Measurements from ENCODE around the gene COLEC12.

COLEC12 gene

DNA sequence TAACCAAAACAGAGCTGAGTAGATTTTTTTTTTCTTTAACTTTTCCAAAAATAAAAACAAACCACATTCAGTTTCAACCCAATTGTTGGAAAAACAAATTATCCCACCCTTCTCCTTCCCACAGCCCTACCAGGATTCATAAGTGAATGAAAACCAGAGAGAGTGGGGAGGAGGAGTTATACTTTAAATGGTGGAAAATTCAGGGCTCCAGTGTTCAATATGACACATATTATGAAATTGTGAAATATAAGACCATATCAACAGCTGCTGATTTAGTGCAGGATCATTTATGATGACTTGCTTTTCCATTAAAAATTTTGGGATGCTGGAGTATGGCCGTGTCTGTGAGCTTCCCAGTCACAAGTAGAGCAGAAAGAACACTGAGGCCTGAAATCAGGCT is 26.7 kb downstream of the COLEC12 start:
- DNase-seq, result no peak

DNA sequence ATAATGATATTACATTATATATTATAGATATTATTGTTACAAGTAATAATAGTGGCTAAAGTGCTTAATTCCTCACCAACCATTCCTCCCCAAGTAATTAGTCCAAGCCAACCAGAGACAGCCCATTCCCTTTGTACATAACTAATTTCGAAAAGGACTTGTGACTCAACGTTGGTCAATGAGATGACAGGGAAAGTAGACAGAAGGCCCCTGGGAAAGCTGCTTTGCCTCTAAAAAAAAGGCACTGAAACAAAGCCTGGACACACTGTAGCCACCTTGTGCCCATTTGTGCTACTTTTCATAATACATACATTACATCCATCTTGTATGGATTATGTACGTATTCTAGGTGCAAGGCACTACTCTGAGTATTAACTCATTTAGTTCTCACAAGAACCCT is 28.8 kb downstream of the COLEC12 start:
- no peak for DNase-seq

DNA sequence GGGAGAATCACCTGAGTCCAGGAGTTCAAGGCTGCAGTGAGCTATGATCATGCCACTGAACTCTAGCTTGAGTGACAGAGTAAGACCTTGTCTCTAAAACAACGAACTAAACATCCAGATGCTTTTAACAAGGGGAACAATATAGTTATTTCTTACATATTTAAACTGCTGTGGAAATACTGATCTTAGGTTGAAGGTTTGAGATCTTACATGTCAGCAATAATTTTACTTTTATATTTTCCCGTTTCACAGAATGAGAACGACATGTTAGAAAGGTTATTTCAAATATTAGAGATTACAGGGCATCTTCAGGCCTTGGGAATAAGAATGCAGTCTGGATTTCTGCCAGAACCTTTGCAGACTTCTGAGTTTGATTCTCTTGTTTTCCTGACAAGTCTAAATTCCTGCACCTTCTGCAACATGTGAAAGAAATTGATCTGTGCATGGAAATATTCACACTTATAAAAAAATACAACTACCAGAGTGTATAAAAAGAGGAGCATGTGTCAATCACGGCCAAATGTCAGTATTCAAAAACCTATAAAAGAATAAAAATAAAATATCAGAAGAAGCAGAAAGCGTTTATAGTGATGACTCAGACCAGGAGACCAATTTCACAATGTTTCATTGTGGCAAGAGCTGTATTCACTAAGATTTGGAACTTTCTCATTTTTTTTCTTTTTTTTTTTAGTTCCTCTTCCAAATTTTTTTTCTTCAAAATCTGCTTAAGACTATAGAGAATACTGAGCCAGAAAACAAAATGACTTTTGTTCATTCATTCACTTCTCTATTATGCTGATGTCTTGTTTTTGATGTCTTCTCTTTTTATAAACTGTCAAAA is 29.6 kb downstream of the COLEC12 start:
- no peak for DNase-seq

DNA sequence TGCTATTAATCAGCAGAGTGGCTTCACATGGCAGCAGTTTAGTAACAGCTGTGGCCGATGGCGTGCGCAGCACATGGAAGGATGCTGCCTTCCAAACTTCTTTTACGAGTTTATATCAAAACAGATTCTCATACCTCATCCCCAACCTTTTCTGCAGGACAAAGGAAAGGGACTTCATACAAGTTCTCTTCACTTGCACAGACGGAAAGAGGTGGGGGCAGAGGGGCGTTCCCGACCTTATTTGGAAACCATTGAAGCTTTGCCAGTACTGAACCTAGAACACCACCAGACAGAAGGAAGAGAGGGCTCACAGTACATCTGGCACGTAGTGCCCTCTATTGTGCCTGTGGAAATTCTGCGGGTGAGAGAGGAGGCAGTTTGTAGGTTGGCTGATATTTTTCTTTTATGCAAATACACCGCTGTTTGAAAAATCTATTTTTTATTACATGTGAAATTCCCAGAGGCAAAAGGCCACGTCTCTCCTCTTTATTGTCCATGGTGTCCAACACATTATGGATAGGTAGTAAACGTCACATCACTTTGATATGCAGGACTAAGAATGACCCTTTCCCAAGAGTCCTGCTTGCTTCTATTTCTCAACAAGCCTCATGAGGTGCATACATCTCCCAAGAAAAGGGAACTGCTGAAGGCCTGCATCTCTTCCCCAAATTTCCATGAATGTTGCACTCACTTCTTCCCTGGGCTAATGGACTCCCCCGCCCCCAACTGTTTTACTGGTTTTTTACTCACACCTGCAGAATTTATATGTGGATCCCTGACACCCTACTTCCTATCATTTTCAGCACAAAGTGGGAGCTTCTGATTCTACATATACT is 31.3 kb downstream of the COLEC12 start:
- peak; percentile 7 for DNase-seq

DNA sequence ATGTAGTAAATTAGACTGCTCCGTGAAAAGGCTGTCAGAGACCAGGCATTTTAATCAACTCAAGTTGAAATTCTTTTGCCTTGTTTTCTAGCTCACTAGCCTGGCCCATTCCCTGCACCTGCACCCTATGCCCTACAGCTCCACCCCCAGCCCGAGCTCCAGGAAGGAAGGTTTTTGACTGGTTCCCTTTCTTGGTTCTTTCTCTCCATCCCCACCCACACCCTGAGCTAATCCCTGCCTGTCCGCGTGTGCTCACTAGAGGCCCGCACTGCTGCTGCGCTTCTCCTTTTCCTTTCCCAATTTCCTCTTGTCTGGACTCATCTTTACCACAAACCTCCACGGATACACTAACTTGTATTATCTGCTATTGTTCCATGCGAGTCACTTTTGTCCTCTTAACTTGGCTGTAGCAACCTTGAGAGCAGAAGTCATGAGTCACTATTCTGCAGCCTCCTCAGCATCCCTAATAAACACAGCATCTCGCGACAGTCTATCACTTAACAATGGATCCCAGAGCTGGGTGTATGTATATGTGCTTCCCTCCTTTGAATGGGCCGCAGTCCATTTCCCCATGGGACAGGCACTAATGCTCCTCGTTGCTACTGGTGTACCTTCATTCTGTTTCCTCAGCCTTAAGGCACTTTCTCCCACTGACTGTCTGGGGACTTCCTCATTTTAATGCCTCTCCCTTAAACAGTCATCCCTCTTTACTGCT is 36.5 kb downstream of the COLEC12 start:
- no peak for DNase-seq

DNA sequence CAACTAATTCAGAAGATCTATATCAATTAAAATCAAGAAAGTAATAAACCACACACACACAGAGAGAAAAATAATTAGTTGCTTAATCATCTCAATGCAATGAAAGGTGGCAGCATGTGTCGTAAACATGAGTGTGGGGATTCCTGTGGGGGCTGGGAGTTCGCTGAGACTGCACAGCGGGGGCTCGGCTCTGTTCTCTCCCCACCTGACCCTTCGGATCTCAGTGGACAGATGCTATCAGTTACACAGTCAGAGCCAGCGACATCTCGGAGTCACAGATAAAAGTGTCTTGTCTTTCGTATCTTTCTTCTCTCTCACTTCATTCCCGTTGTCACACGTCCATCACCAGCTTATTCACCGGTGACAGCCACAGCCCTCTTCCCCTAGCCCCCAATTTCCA is 37.1 kb downstream of the COLEC12 start:
- no peak for DNase-seq

DNA sequence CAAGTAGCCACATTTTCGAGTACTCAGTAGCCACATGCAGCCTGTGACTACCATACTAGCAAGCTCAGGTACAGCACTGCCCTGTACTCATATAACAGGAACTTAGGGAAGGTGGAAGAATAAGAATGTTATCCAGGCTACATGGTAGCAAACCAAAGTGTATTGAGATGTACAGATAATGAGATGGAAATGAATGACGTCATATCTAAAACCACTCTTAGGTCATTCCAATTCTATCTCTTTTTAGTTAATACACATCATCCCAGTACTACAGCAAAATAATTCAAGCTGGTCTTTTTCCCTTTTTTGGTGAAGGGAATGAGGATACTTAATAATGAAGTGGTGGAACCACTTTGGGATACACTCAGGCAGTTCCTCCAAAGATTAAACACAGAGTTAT is 38.7 kb downstream of the COLEC12 start:
- no peak for DNase-seq

DNA sequence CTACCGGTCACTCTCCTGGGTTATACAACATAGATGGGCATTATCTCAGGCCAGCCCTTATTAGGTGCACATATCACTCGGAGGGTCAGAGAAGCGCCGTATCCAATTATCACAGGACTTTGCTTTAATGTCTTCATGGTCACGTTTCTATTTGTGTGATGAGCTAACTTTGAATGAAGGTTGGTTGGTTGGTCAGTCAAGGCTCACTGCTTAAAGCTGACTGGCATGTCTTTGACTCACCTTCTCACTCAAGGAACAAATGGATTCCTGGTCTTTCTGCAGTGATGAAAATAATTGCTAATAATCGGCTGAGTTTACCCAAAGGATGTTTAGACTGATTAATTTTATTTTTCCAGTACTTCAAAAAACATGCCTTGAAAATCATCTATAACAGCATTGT is 39.7 kb downstream of the COLEC12 start:
- no peak for DNase-seq

DNA sequence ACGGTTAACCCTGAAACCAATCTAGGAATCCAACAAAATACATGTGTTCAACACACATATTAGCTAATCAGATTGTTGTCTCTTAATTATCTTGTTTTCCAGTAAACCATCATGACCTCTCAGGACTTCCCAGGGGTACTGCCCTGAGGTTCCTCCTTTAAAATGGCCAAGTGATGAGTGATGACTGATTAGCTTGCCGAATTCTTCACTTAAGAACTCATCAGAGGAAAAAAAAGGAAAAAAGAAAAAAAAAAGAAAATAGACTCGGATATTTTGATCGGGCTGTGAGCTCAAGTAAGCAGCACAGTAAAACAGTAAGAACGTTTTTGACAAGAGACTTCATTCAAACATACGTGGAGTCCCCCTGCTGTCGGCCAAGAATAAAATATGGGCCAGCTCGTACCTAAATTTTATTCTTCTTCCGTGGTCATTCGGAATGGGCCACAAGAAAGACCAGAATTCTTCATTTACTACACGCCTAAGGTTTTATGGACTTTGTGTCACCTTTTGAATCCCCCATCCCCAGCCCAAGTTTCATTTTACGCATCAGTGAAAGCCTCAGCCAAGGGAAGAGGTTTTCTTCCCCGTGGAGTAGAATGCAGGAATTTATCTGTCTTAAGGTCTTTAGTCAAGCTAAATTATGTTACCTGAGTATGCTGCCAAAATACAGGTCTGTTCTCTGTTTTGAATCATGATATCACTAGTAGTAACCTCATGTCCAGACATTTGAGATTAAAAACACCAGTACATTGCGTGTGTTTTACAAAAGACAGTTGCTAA is 40.5 kb downstream of the COLEC12 start:
- DNase-seq, result no peak

DNA sequence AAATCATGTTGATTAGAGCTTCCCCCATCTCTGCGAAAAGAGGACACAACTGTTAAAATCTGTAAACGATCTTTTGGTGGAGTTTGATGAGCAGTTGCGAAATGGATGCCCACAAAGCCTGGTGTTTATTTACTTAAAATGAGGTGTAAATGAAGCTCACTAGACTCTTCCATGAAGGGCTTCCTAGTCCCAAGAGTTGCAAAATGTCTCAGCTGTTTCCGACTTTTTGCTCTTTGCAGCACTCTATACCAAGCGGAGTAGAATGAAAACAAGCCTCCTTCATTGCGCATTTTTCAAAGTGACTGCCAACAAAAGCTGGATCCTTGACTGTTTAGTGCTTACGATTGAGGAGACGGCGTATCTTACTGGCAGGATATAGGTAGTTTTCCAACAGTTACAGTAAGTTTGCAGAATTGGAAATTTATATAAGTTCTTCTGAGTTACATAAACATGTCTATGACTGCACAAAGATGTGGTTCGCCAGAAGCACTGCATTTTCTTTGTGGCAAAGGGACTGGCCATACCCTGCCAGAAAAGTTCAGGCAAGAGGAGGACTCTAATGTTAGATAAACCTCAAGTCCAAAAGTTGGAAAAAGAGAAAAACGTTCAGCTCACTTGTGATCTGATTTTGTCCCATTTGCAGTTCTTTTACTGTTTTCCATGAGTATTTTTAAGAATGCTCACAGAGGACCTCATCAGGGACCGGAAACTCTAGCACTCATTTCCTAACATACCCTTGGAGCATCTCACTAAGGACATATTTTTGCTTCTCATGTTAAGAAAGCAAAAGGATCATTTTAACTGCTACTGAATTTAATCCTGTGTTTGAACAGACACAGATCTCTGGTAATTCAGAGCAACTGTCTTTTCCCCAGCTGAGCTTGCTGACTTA is 42.7 kb downstream of the COLEC12 start:
- DNase-seq, result no peak

DNA sequence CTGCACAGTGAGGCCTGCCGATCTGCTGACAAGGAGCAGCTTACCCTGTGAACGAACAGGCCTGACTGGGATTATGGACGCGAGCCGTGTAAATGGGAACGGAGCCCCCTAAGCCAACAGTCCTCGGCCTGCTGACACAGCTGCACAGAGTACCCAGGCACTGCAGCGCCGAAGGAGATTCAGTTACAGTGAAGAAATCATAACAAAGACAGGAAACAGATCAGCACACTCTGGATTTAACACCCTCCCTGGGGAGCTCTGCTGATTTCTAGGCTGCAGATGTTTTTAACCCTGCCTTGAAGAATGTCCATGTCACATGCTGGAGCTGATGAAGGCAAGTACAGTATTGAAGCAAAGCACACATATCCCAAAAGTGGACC is 43.4 kb downstream of the COLEC12 start:
- DNase-seq, result no peak

DNA sequence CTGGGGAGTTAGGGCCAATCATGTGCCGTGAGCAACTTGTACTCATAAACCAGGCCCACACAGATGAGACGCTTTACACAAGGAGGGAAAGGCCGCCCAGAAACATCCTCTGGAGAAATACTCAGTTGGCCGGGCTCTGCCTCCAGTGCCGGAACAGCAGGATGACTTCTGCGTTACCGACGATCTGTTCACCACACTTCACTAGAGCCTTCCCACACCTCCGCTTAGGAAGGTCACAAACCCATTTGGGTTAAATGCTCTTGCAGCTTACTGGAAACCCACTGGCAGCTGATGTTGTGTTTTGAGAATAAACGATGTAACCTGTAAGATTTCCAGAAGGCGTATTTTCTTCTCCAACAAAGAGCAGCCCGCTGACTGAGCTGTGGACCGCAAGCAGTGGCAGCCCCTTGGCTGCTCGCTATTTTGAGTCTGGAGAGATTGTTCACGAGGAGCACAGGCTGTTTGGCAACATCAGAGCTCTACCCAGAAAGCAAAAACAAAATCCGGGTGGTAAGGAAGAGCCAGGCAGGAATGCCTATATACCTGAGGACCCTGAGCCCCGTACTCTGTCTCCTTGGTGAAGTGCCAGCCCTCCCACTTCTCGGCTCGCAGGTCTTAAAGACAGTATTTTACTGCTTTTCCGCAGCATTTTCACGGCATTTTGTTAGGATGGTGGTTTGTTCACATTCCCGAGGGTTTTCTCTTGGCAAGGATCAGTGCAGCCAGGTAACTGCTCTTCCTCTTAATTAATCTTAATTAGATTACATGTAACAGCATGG is 44.0 kb downstream of the COLEC12 start:
- DNase-seq, result no peak

DNA sequence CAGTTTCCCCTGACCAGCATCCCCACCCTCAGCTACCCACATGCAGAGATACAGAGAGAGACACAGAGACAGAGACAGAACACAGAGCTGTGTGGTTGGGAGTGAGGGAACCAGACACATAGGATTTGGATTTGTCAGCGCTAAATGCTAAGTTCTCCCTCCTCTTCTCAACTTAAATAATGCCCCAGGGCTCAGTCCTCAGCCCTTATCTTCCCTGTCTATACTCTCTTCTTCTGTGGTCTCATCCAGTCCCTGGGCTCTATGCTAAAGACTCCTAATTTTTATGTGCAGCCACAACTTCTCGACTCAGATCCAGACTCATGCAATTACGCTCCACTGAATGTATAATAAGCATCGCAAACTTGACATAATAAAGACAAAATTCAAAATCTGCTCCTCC is 47.1 kb downstream of the COLEC12 start:
- no peak for DNase-seq

DNA sequence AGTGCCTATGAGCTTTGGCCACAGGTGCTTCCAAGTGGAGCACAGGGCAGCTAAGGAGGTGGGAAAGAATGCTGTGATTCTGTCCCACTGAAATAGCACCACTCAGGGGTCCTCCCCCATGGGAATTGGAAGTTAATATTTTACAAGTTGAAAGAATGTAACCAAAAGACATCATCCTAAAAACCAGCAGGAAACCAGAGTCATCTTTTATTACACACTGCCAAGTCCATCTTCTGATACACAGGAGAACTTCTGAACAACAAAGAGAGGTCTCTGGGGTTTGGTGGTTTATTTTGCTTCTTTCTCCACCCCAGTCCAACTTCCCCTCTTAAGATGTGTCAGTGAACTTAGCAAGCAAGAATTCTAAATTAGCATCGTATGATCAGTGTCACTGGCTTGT is 47.7 kb downstream of the COLEC12 start:
- DNase-seq, result no peak

DNA sequence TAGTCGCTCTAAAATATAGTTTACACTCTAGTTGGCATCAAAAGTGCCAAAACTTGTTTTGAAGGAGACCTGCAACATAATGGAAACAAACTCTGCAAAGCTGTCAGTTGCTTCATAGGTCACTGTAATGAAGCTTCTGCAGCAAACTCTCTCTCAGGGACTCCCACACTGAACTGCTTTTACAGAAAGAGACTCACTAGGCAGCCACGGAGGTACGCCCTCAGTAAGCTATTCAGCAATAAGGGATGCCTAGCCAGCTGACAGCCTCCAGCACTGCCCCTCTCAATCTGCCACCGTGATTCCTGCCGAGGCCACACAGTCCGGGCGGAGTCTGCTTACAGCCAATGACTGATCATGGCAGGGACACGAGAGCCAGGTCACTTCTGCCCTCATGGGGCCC is 51.1 kb downstream of the COLEC12 start:
- DNase-seq, result no peak

DNA sequence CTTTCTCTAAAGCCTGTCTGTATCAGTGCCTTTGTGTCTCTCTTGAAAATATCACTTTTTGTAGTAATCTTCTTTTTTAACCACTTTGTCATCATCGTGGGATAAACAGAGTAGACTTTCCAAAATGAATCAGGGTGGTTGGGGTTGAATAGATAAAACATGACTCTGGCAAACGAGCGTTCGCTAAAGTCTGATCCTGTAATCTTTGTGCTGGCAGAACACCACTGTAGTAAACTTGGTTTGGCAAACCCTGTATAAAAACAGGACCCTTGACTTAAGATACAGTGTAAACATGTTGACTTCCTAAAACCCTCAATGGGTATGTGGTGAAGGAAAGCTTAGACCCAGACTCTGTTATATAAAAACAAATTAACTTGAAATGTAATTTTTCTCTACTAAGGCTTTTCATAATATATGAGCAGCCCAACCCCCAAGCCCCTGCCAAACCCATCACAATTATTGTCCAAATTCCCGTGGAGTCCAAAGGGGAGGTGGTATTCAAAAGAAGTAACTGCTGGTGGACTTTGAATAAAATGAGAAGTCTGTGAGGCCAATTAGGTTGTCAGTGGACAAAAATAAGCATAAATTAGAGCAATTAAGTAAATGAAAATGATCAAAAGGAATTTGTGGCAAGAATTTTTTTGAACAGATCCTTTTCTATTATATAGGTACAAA is 52.2 kb downstream of the COLEC12 start:
- DNase-seq, result no peak

DNA sequence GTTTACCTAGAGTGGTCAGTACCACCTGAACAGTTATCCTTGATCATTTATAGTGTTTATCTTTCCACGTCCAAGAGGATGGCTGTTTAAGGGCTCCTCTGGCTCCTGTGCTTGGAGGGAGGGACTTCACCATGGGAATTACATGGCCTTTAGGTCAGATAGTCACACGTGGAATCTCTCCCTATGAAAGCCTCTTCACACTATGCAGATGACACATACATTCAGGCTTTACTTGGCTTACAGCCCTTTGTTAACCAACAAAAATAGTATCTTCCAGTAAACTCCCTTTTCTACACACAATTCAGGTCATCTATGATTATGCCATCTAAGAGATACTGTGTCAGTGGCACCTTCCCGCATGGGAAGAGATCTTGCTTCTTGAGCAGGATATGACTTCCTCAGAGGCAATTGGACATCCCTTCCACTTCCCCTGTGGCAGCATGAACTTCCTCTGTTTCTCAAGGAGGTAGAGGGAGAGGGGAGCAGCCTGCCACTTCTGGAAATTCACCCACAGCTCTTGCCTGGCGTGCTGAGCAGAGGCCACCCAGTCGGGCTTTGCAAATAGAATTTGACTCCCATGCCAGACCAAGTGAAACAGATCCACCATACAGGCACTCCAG is 53.5 kb downstream of the COLEC12 start:
- DNase-seq, result no peak

DNA sequence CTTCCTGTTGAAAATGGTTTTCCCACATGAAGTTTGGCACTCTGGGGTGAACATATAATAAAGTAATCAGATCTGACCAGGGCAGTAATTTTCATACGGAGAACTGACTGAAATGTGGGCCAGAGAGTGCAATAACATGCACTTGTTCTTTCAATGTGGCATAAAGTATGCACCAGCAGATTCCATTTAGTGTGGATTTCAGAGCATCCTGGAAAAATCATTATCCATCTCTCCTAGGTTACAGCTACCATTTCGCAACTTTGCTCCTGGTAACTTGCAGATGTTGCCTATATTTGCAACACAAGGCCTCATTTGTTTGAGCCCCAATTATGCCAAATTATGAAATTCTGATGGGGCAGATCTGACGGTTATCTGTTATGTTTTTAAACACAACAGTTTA is 55.4 kb downstream of the COLEC12 start:
- no peak for DNase-seq

DNA sequence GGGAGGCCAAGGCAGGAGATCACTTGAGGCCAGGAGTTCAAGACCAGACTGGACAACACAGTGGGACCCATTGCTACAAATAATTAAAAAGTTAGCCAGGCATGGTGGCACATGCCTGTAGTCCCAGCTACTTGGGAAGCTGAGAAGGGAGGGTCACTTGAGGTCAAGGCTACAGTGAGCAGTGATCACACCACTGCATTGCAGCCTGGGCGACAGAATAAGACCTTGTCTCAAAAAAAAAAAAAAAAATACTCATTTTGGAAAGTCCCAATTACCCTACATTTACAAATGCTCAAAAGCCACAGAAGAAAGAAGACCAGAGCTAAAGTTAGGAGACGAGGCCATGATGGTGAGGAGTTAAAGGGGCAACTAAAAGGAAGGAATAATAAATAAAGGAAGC is 61.9 kb downstream of the COLEC12 start:
- no peak for DNase-seq

DNA sequence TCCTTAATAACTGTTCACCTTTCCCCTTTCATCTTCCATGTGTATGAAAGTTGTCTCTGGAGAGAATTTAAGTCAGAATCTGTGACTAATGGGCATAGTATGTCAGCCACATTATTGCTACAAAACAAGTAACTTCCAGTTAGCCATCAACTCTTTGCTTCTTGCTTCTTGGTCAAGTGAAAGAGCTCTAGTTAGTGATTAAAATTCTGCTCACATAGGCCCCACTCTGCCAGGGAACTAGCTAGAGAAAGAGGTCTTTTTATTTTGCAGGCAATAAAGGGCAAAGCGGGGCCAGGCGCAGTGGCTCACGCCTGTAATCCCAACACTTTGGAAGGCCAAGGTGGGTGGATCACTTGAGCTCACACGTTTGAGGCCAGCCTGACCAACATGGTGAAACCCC is 64.6 kb downstream of the COLEC12 start:
- no peak for DNase-seq
